ENCODE results near the gene PLD5. TPM values are rescaled to one million over a fixed set of nuclear protein-coding genes. Genes with fewer than 3 reads are reported as not detected.
A peak's percentile ranks its signal among the peaks of the same experiment; 100 is the strongest.

The PLD5 gene
- total and polyA plus RNA-seq, 2 donors (not counting 3 experiments of a cell fraction or from before 2014, with no cell fraction given), result not detected

DNA sequence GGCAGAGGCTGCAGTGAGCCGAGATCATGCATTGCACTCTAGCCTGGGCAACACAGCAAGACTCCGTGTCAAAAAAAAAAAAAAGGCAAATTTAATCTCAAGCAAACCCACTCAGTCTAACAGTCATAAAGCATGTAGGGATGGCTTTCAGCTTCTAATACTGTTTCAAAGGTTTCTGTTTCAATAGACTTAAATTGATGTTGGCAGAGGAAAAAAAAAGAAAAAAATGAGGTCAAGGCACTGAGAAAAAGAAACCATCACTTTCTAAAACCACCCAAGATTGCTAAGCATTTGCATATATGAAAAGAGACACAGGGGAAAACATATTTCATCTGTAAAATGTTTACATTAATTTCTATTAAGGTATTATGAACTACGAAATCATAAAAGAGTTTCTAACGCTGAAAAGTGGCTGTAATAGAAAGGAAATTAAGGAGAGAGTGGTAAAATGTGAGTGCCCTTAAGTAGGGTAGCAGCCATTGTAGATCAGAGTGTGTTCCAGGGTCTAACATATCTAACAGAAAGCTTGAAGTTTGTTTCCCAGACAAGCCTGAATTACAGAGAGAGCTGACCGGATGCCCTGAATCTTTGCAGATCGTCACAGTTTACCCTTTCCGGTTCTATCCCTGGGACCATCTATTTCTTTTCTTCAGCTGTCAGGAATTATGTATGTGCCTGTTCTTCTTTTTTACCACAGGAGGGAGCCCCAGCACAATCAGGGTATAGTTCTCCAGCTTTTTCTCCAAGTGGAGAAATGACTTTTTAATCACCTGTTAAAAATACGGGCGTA lies 70.0 kb downstream of the PLD5 start:
- Histone ChIP-seq H3K79me2 (ENCODE audit: control insufficient read depth, insufficient read depth, low read length) (no peaks in the 10 kb centered on the region), H3K9me1 (replicated peaks; ENCODE audit: control insufficient read depth, extremely low read depth, insufficient read depth, low read length) (no peaks in the 10 kb centered on the region), H3K27ac (ENCODE audit: insufficient read depth, low read depth, low read length) (no peak overlapping the region), H3K4me1 (ENCODE audit: control insufficient read depth, extremely low read depth, insufficient read depth, low read length) (no peaks in the 10 kb centered on the region), H3K9me3 (replicated peaks; ENCODE audit: control insufficient read depth, insufficient read depth, low read length) (no peaks in the 10 kb centered on the region), H2AFZ (ENCODE audit: low read depth, low read length) (no peak overlapping the region), H3K9ac (replicated peaks; ENCODE audit: extremely low read depth, insufficient read depth, low read length) (no peak overlapping the region), H3K36me3 (ENCODE audit: control insufficient read depth in 2 of 2, extremely low read depth in 1 of 2, insufficient read depth in 2 of 2, low read length in 2 of 2) (no peaks in the 10 kb centered on the region), H3K4me2 (ENCODE audit: insufficient read depth, low read length) (peak overlapping the region; percentile 11), H3K27me3 (ENCODE audit: control insufficient read depth in 2 of 2, insufficient read depth in 2 of 2, low read length in 2 of 2) (no peaks in the 10 kb centered on the region), H3K4me3 (replicated peaks in 1 of 3; ENCODE audit: insufficient read depth in 1 of 3, low read depth in 1 of 3, low read length in 3 of 3) (no peak overlapping the region), H4K20me1 (replicated peaks; ENCODE audit: control insufficient read depth, extremely low read depth, insufficient read depth, low read length) (no peaks in the 10 kb centered on the region)
- TF ChIP-seq, protein P1, sequence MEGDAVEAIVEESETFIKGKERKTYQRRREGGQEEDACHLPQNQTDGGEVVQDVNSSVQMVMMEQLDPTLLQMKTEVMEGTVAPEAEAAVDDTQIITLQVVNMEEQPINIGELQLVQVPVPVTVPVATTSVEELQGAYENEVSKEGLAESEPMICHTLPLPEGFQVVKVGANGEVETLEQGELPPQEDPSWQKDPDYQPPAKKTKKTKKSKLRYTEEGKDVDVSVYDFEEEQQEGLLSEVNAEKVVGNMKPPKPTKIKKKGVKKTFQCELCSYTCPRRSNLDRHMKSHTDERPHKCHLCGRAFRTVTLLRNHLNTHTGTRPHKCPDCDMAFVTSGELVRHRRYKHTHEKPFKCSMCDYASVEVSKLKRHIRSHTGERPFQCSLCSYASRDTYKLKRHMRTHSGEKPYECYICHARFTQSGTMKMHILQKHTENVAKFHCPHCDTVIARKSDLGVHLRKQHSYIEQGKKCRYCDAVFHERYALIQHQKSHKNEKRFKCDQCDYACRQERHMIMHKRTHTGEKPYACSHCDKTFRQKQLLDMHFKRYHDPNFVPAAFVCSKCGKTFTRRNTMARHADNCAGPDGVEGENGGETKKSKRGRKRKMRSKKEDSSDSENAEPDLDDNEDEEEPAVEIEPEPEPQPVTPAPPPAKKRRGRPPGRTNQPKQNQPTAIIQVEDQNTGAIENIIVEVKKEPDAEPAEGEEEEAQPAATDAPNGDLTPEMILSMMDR (IDR thresholded peaks at IDR 0.05; ENCODE audit: extremely low read depth in 1 of 2, insufficient read depth in 1 of 2, low read depth in 1 of 2, low read length in 2 of 2), result peak; percentile 48 to 49
- no peak for TF ChIP-seq POLR2AphosphoS5 (IDR thresholded peaks at IDR 0.05; ENCODE audit: insufficient read depth, low read depth, low read length)
- ChIA-PET POLR2A (no interaction called here), CTCF (interaction anchor here (0.7 to 2.1 kb wide), 3 partner anchors 11 to 1845 kb away, joined by 3 to 6 read pairs (median 4); no protein-coding TSS in a partner anchor)
- intact Hi-C loops (cut with micrococcal nuclease), result loop anchor here (5.0 to 10.0 kb wide), 3 partner anchors 557 to 1840 kb away; no protein-coding TSS in a partner anchor
- BruUV-seq (replicated peaks), result no TSS peak
- dilution Hi-C loops (cut with MboI; ENCODE audit: extremely low pct_ligation_motif_present, low sequenced_read_pairs), result no loop called here
- peak; percentile 37 for DNase-seq (ENCODE audit: low read depth, low spot score)
- peak; percentile 68 for FAIRE-seq

DNA sequence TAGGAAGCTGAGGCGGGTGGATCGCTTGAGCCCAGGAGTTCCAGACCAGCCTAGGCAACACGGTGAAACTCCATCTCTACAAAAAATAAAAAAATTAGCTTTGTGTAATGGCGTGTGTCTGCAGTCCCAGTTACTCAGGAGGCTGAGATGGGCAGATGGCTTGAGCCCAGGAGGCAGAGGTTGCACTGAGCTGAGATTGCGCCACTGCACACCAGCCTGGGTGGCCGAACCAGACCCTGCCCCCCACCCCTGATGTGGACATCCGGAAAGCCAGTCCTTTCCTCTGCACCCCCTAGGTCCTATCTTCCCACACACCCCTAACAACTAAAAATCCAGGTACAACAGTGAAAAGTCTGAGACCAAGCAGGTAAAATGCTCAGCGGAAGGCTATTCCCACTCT lies 71.9 kb downstream of the PLD5 start:
- POLR2A ChIA-PET, result no interaction called here
- dilution Hi-C loops (cut with MboI; ENCODE audit: extremely low pct_ligation_motif_present, low sequenced_read_pairs) (no loop called here), intact Hi-C loops (cut with micrococcal nuclease) (loop anchor here (5.0 to 10.0 kb wide), 3 partner anchors 555 to 1842 kb away; no protein-coding TSS in a partner anchor)
- DNase-seq (ENCODE audit: low read depth, low spot score) (no peak), FAIRE-seq (no peak)
- H3K4me2 ChIP-seq (ENCODE audit: insufficient read depth, low read length), result no peak overlapping the region
- H3K27me3 ChIP-seq (ENCODE audit: control insufficient read depth in 2 of 2, insufficient read depth in 2 of 2, low read length in 2 of 2), result no peaks in the 10 kb centered on the region
- CTCF ChIA-PET, result no interaction called here
- H3K9me3 ChIP-seq (replicated peaks; ENCODE audit: control insufficient read depth, insufficient read depth, low read length), result no peaks in the 10 kb centered on the region
- H3K9me1 ChIP-seq (replicated peaks; ENCODE audit: control insufficient read depth, extremely low read depth, insufficient read depth, low read length), result no peaks in the 10 kb centered on the region
- H3K4me1 ChIP-seq (ENCODE audit: control insufficient read depth, extremely low read depth, insufficient read depth, low read length), result no peaks in the 10 kb centered on the region
- no peaks in the 10 kb centered on the region for H3K79me2 ChIP-seq (ENCODE audit: control insufficient read depth, insufficient read depth, low read length)
- H3K27ac ChIP-seq (ENCODE audit: insufficient read depth, low read depth, low read length), result no peak overlapping the region
- H3K36me3 ChIP-seq (ENCODE audit: control insufficient read depth in 2 of 2, extremely low read depth in 1 of 2, insufficient read depth in 2 of 2, low read length in 2 of 2), result no peaks in the 10 kb centered on the region
- H3K9ac ChIP-seq (replicated peaks; ENCODE audit: extremely low read depth, insufficient read depth, low read length), result no peak overlapping the region
- no peak overlapping the region for H3K4me3 ChIP-seq (replicated peaks in 1 of 3; ENCODE audit: insufficient read depth in 1 of 3, low read depth in 1 of 3, low read length in 3 of 3)
- TF ChIP-seq, protein P1 (IDR thresholded peaks at IDR 0.05; ENCODE audit: extremely low read depth in 1 of 2, insufficient read depth in 1 of 2, low read depth in 1 of 2, low read length in 2 of 2), result no peak
- no peak for TF ChIP-seq POLR2A (IDR thresholded peaks at IDR 0.05; ENCODE audit: low read depth, low read length)
- no peak for TF ChIP-seq JUN (IDR thresholded peaks at IDR 0.05; ENCODE audit: borderline replicate concordance, insufficient read depth, insufficient read length, low read depth)
- no peak for TF ChIP-seq EZH2 (IDR thresholded peaks at IDR 0.05; ENCODE audit: borderline replicate concordance, low read depth, low read length, severe bottlenecking)
- no peak for TF ChIP-seq FOS (IDR thresholded peaks at IDR 0.05; ENCODE audit: borderline replicate concordance, insufficient read depth, low read length)
- TF ChIP-seq GATA2 (IDR thresholded peaks at IDR 0.05; ENCODE audit: insufficient read depth, insufficient read length, low read depth, low read length), result no peak
- TF ChIP-seq, protein P2, sequence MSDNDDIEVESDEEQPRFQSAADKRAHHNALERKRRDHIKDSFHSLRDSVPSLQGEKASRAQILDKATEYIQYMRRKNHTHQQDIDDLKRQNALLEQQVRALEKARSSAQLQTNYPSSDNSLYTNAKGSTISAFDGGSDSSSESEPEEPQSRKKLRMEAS (IDR thresholded peaks at IDR 0.05; ENCODE audit: insufficient read depth, insufficient read length), result no peak
- no peak for TF ChIP-seq POLR2AphosphoS5 (IDR thresholded peaks at IDR 0.05; ENCODE audit: insufficient read depth, low read depth, low read length)
- TF ChIP-seq MYC (IDR thresholded peaks at IDR 0.05; ENCODE audit: low read depth, low read length), result no peak
- H2AFZ ChIP-seq (ENCODE audit: low read depth, low read length), result no peak overlapping the region
- no peaks in the 10 kb centered on the region for H4K20me1 ChIP-seq (replicated peaks; ENCODE audit: control insufficient read depth, extremely low read depth, insufficient read depth, low read length)
- no TSS peak for BruUV-seq (replicated peaks)

Measured in endothelial cell of umbilical vein (primary cell).